ENCODE measurements around the gene C7orf33. TPM values are rescaled to one million over a fixed set of nuclear protein-coding genes. Genes with fewer than 3 reads are reported as not detected.

Gene C7orf33
- total and polyA plus RNA-seq, 9 donors: 0.27 to 1.5 (median 0.41) TPM

DNA sequence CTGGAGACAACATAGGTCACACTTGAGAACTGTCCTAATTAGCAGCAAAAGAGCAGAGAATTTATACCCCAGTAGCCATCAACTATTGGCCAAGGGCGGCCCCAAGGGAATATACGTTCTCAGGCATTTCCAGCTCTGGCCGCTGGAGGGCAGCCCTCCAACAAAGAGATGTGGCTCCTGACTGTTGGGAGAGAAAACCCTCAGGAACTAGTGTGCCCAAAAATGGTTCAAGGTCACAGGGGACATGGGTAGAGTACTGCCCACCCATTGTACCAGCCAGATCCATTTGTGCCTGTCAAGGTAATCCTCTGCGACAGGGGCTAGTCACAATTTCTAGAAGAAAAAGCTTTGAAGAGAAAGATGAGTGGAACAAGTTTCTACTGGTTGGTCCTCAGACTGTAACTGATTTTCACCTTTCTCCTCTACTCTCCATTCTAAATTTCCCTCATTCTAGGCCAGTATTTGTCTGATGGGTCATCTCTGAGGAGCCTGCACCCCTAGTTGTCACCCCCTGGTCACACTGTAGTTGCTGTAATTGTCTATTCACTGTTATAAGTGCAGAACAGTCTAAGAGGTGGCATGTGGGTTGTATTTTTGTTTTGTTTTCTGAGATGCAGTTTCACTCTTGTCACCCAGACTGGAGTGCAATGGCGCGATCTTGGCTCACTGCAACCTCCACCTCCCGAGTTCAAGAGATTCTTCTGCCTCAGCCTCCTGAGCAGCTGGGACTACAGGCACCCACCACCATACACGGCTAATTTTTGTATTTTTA lies 14.7 kb upstream of the C7orf33 start:
- peak; percentile 61 for DNase-seq
- no peak overlapping the region for H3K27ac ChIP-seq (ENCODE audit: low read length)

DNA sequence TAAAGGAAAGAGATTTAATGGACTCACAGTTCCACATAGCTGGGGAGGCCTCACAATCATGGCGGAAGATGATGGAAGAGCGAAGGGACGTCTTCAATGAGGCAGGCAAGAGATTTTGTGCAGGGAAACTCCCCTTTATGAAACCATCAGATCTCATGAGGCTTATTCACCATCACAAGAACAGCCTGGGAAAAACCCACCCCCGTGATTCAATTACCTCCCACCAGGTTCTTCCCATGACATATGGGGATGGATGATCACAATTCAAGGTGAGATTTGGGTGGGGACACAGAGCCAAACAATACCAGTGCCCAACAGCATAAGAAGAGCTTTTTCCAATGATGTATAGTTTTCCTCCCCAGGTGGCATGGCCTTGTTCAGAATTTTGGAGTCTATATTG lies 11.2 kb upstream of the C7orf33 start:
- 88% methylated on average over 3 of the region's 4 CpGs for WGBS (ENCODE audit: insufficient coverage)
- Histone ChIP-seq H3K4me1 (ENCODE audit: control insufficient read depth, insufficient read depth, low read length) (peaks cover 2% of the 10 kb centered on the region), H3K4me3 (ENCODE audit: low read length) (no peak overlapping the region), H3K9me3 (replicated peaks; ENCODE audit: control insufficient read depth, low read depth, low read length) (no peaks in the 10 kb centered on the region), H3K36me3 (ENCODE audit: control insufficient read depth, insufficient read depth, low read length) (no peaks in the 10 kb centered on the region), H3K27ac (ENCODE audit: low read length) (no peak overlapping the region), H3K27me3 (ENCODE audit: control insufficient read depth, insufficient read depth, low read length) (no peaks in the 10 kb centered on the region)
- no peak for DNase-seq

More for the DNA sequence above, 14.7 kb upstream of the C7orf33 start:
- Histone ChIP-seq H3K27me3 (ENCODE audit: control insufficient read depth, insufficient read depth, low read length) (no peaks in the 10 kb centered on the region), H3K4me1 (ENCODE audit: control insufficient read depth, insufficient read depth, low read length) (peaks cover 2% of the 10 kb centered on the region), H3K9me3 (replicated peaks; ENCODE audit: control insufficient read depth, low read depth, low read length) (no peaks in the 10 kb centered on the region), H3K4me3 (ENCODE audit: low read length) (no peak overlapping the region), H3K36me3 (ENCODE audit: control insufficient read depth, insufficient read depth, low read length) (no peaks in the 10 kb centered on the region)
- 25% methylated on average over 4 of the region's 8 CpGs for WGBS (ENCODE audit: insufficient coverage)

DNA sequence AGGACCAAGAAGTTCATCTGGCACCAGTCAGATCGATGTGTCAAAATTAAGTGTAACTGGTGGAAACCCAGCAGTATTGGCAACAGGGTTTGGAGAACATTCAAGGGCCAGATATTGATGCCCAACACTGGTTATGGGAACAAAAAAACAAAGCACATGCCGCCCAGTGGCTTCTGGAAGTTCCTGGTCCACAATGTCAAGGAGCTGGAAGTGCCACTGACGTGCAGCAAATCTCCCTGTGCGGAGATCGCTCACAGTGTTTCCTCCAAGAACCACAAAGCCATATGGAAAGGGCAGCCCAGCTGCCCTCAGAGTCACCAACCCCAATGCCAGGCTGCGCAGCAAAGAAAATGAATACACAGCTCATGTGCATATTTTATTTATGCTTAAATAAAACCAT lies 10.1 kb upstream of the C7orf33 start:
- Histone ChIP-seq H3K4me1 (ENCODE audit: control insufficient read depth, insufficient read depth, low read length) (peaks cover 2% of the 10 kb centered on the region), H3K27me3 (ENCODE audit: control insufficient read depth, insufficient read depth, low read length) (no peaks in the 10 kb centered on the region), H3K9me3 (replicated peaks; ENCODE audit: control insufficient read depth, low read depth, low read length) (no peaks in the 10 kb centered on the region), H3K27ac (ENCODE audit: low read length) (no peak overlapping the region), H3K36me3 (ENCODE audit: control insufficient read depth, insufficient read depth, low read length) (no peaks in the 10 kb centered on the region), H3K4me3 (ENCODE audit: low read length) (no peak overlapping the region)
- DNase-seq: no peak
- 80% methylated on average over 4 of the region's 6 CpGs for WGBS (ENCODE audit: insufficient coverage)

- H3K27ac ChIP-seq (ENCODE audit: low read length): peak overlapping the region; percentile 1
- no peak for DNase-seq
- no peak overlapping the region for H3K4me3 ChIP-seq (ENCODE audit: low read length)
- H3K4me1 ChIP-seq (ENCODE audit: control insufficient read depth, insufficient read depth, low read length): peaks cover 6% of the 10 kb centered on the region
- no peaks in the 10 kb centered on the region for H3K27me3 ChIP-seq (ENCODE audit: control insufficient read depth, insufficient read depth, low read length)
- no peaks in the 10 kb centered on the region for H3K9me3 ChIP-seq (replicated peaks; ENCODE audit: control insufficient read depth, low read depth, low read length)
- WGBS (ENCODE audit: insufficient coverage): no CpG with 5 or more reads among the region's 3 CpGs
- H3K36me3 ChIP-seq (ENCODE audit: control insufficient read depth, insufficient read depth, low read length): no peaks in the 10 kb centered on the region
Observed at GRCh38 chr7:148581624-148582023, 8.9 kb upstream of the C7orf33 start.

DNA sequence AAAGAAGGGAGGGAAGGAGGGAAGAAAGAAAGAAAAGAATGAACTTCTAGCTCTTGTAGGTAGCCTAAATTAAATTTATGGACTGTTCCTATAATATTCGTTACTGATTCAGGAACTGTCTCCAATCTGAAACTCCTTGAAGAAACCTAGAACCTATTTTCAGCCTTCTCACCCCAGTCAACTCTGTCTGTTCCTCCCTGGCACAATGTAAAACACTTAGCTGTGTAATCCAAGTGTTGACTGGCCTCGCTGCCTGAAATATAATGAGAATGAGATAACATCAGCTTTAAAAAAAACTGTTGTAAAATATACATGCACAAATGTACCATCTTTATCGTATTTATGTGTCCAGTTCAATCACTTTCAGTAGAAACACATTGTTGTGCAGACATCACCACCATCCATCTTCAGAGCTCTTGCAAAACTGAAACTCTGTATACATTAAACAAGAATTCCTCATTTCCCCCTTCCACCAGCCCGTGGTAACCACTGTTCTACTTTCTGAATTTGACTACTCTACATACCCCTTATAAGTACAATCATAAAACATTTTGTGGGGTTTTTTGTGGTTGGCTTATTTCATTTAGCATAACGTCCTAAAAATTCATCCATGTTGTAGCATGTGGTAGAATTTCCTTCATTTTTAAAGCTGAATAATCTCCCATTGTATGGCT lies 6.3 kb upstream of the C7orf33 start:
- no CpG with 5 or more reads among the region's 5 CpGs for WGBS (ENCODE audit: insufficient coverage)
- H3K4me1 ChIP-seq (ENCODE audit: control insufficient read depth, insufficient read depth, low read length): peaks cover 20% of the 10 kb centered on the region
- H3K27me3 ChIP-seq (ENCODE audit: control insufficient read depth, insufficient read depth, low read length): peaks cover 5% of the 10 kb centered on the region
- no peak overlapping the region for H3K4me3 ChIP-seq (ENCODE audit: low read length)
- H3K9me3 ChIP-seq (replicated peaks; ENCODE audit: control insufficient read depth, low read depth, low read length): no peaks in the 10 kb centered on the region
- DNase-seq: no peak
- H3K27ac ChIP-seq (ENCODE audit: low read length): no peak overlapping the region
- H3K36me3 ChIP-seq (ENCODE audit: control insufficient read depth, insufficient read depth, low read length): no peaks in the 10 kb centered on the region

- Histone ChIP-seq H3K27me3 (ENCODE audit: control insufficient read depth, insufficient read depth, low read length) (peaks cover 5% of the 10 kb centered on the region), H3K4me3 (ENCODE audit: low read length) (no peak overlapping the region), H3K9me3 (replicated peaks; ENCODE audit: control insufficient read depth, low read depth, low read length) (no peaks in the 10 kb centered on the region), H3K27ac (ENCODE audit: low read length) (no peak overlapping the region), H3K36me3 (ENCODE audit: control insufficient read depth, insufficient read depth, low read length) (no peaks in the 10 kb centered on the region), H3K4me1 (ENCODE audit: control insufficient read depth, insufficient read depth, low read length) (peaks cover 20% of the 10 kb centered on the region)
- WGBS (ENCODE audit: insufficient coverage): 95% methylated on average over 5 of the region's 7 CpGs
- DNase-seq: no peak
Observed at GRCh38 chr7:148585399-148585798, 5.2 kb upstream of the C7orf33 start.

GRCh38 chr7:148587076-148587475 lies 3.5 kb upstream of the C7orf33 start:
- Histone ChIP-seq H3K9me3 (replicated peaks; ENCODE audit: control insufficient read depth, low read depth, low read length) (no peaks in the 10 kb centered on the region), H3K36me3 (ENCODE audit: control insufficient read depth, insufficient read depth, low read length) (no peaks in the 10 kb centered on the region), H3K27ac (ENCODE audit: low read length) (peak overlapping the region; percentile 62), H3K4me3 (ENCODE audit: low read length) (no peak overlapping the region), H3K4me1 (ENCODE audit: control insufficient read depth, insufficient read depth, low read length) (peaks cover 30% of the 10 kb centered on the region), H3K27me3 (ENCODE audit: control insufficient read depth, insufficient read depth, low read length) (peaks cover 9% of the 10 kb centered on the region)
- peak; percentile 69 for DNase-seq
- 11% methylated on average over 3 of the region's 3 CpGs for WGBS (ENCODE audit: insufficient coverage)

GRCh38 chr7:148588168-148588567 lies 2.4 kb upstream of the C7orf33 start:
- H3K4me3 ChIP-seq (ENCODE audit: low read length): no peak overlapping the region
- peaks cover 30% of the 10 kb centered on the region for H3K4me1 ChIP-seq (ENCODE audit: control insufficient read depth, insufficient read depth, low read length)
- peaks cover 9% of the 10 kb centered on the region for H3K27me3 ChIP-seq (ENCODE audit: control insufficient read depth, insufficient read depth, low read length)
- H3K36me3 ChIP-seq (ENCODE audit: control insufficient read depth, insufficient read depth, low read length): no peaks in the 10 kb centered on the region
- DNase-seq: no peak
- no peak overlapping the region for H3K27ac ChIP-seq (ENCODE audit: low read length)
- WGBS (ENCODE audit: insufficient coverage): 53% methylated on average over 3 of the region's 6 CpGs
- no peaks in the 10 kb centered on the region for H3K9me3 ChIP-seq (replicated peaks; ENCODE audit: control insufficient read depth, low read depth, low read length)

GRCh38 chr7:148588670-148589131 lies 1.9 kb upstream of the C7orf33 start:
- DNase-seq: no peak
- Histone ChIP-seq H3K9me3 (replicated peaks; ENCODE audit: control insufficient read depth, low read depth, low read length) (no peaks in the 10 kb centered on the region), H3K27me3 (ENCODE audit: control insufficient read depth, insufficient read depth, low read length) (peaks cover 9% of the 10 kb centered on the region), H3K27ac (ENCODE audit: low read length) (peak overlapping the region; percentile 29), H3K36me3 (ENCODE audit: control insufficient read depth, insufficient read depth, low read length) (no peaks in the 10 kb centered on the region), H3K4me3 (ENCODE audit: low read length) (no peak overlapping the region), H3K4me1 (ENCODE audit: control insufficient read depth, insufficient read depth, low read length) (peaks cover 30% of the 10 kb centered on the region)
- WGBS (ENCODE audit: insufficient coverage): 73% methylated on average over 8 of the region's 13 CpGs

DNA sequence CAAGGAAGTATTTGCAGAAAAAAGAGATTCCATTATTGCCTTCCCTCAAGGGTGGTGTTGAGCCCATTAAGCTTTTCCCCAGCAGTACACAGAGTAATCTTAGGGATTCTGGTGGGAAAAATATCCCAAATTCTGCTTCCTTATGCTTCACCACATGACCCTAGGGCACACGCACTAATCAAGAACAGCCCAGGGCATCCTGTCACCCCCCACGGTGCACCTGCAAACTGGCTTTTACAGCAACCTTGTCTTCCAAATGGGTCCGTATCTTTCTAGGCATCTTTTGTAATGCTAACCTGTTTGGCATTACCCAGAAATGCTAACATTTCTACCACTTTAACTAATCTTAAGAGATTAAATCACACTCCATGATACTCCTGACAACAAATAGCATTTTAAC lies 926 bp upstream of the C7orf33 start:
- Histone ChIP-seq H3K4me1 (ENCODE audit: control insufficient read depth, insufficient read depth, low read length) (peaks cover 30% of the 10 kb centered on the region), H3K4me3 (ENCODE audit: low read length) (no peak overlapping the region), H3K27ac (ENCODE audit: low read length) (no peak overlapping the region), H3K36me3 (ENCODE audit: control insufficient read depth, insufficient read depth, low read length) (no peaks in the 10 kb centered on the region), H3K9me3 (replicated peaks; ENCODE audit: control insufficient read depth, low read depth, low read length) (no peaks in the 10 kb centered on the region), H3K27me3 (ENCODE audit: control insufficient read depth, insufficient read depth, low read length) (peaks cover 9% of the 10 kb centered on the region)
- WGBS (ENCODE audit: insufficient coverage): 55% methylated on average over 3 of the region's 3 CpGs
- no peak for DNase-seq

Measured in muscle of leg (tissue), 11 donors.